Colonic mucosa (tissue), 4 donors: ENCODE data around the gene APAF1. TPM values are rescaled to one million over a fixed set of nuclear protein-coding genes. Genes with fewer than 3 reads are reported as not detected.
A peak's percentile ranks its signal among the peaks of the same experiment; 100 is the strongest.

Experiments
- DNase-seq: peaks from one replicate; pipeline ENCODE4 v3.0.0-alpha.2; 2020
- H3K27ac ChIP-seq: fragments of 200-600 bp; one replicate; pipeline ENCODE4 v1.8.0; 2021
- H3K27me3 ChIP-seq: fragments of 200-600 bp; one replicate; pipeline ENCODE4 v1.8.0; 2021
- H3K36me3 ChIP-seq: fragments of 200-600 bp; one replicate; pipeline ENCODE4 v1.8.0; 2021
- H3K4me1 ChIP-seq: fragments of 200-600 bp; one replicate; pipeline ENCODE4 v1.8.0; 2021; ENCODE audit warnings: mild to moderate bottlenecking
- H3K4me3 ChIP-seq: fragments of 200-600 bp; one replicate; pipeline ENCODE4 v1.8.0; 2021
- H3K9ac ChIP-seq, 2 donors: one replicate each; pipeline ENCODE4 v1.7.0; 2013; ENCODE audit warnings: control low read depth in 2 of 2, low read depth in 2 of 2, low read length in 2 of 2
- H3K9me3 ChIP-seq: fragments of 200-600 bp; one replicate; pipeline ENCODE4 v1.8.0; 2021
- intact Hi-C: fragments of 100-400 bp; cut with DNase I; formaldehyde crosslinking; loops from one replicate; pipeline ENCODE4 v1.14.1; 2022
- total RNA-seq, 2 donors: library from RNA; stranded (reverse); fragmentation: NEBNext Ultra II Directional in 1 of 2; extraction: Animal tissue kit (Norgen Biotek cat#: 25700) in 1 of 2; gene quantifications; one replicate each; pipeline ENCODE4 v1.2.1, GENCODE V29; 2021
- TF ChIP-seq, protein P1 (sequence below): fragments of 200-600 bp; IDR thresholded peaks from one replicate; pipeline ENCODE4 v1.8.0; 2022; ENCODE audit warnings: antibody characterized with exemption, mild to moderate bottlenecking
- donor health status: healthy.
- donor health status: DM: no; HTN: no; CAD: no.
- donor health status: DM: no; HTN: no; CAD: no.

APAF1 gene
- total RNA-seq, 2 donors from 2014 or later: 36.8 to 52.6 TPM

DNA sequence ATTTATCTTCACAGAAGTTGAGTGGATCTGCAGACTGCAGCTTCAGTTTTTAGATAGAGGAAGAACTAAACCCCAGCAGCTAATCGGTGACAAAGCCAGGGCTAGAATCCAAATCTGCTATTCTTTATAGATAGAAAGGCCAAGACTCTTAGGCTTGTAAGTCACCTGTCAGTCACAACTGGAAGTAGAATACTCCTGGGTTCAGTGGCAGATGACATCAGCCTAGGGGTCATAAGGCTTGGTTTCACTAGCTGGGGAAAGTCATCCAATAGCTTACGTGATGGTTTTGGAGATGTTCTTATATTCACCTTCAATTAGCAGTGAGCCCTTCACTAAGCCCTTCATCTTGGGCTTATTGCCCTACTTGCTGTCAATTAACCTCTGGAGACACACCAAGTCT is 93.4 kb downstream of the APAF1 start:
- TF ChIP-seq, protein P1, sequence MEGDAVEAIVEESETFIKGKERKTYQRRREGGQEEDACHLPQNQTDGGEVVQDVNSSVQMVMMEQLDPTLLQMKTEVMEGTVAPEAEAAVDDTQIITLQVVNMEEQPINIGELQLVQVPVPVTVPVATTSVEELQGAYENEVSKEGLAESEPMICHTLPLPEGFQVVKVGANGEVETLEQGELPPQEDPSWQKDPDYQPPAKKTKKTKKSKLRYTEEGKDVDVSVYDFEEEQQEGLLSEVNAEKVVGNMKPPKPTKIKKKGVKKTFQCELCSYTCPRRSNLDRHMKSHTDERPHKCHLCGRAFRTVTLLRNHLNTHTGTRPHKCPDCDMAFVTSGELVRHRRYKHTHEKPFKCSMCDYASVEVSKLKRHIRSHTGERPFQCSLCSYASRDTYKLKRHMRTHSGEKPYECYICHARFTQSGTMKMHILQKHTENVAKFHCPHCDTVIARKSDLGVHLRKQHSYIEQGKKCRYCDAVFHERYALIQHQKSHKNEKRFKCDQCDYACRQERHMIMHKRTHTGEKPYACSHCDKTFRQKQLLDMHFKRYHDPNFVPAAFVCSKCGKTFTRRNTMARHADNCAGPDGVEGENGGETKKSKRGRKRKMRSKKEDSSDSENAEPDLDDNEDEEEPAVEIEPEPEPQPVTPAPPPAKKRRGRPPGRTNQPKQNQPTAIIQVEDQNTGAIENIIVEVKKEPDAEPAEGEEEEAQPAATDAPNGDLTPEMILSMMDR: no peak
- H3K9ac ChIP-seq: no peak overlapping the region
- H3K9me3 ChIP-seq: no peaks in the 10 kb centered on the region
- no peaks in the 10 kb centered on the region for H3K27me3 ChIP-seq
- no peak overlapping the region for H3K27ac ChIP-seq
- DNase-seq: no peak
- H3K4me1 ChIP-seq: no peaks in the 10 kb centered on the region
- intact Hi-C loops: no loop called here
- no peaks in the 10 kb centered on the region for H3K36me3 ChIP-seq
- H3K4me3 ChIP-seq: no peak overlapping the region

DNA sequence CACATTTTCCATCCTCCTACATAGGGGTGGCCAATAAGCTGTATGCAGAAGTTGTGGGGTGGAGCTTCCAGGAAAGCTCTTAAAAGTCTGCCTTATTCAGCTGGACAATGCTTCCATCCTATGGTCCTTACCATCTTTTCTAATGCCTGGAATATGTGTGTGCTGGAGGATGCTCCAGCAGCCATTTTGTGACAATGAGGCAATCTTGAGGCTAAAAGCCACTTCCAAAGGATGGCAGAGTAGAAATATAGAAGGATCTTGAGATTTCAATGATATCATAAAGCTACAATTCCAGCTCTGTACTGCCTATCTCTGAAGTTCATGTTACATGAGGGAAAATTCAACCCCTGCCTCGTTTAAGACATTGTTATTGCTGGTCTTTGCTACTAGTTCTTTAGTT is 95.7 kb downstream of the APAF1 start:
- H3K36me3 ChIP-seq: no peaks in the 10 kb centered on the region
- no peak overlapping the region for H3K4me3 ChIP-seq
- intact Hi-C loops: no loop called here
- no peaks in the 10 kb centered on the region for H3K9me3 ChIP-seq
- no peak overlapping the region for H3K9ac ChIP-seq
- TF ChIP-seq, protein P1: no peak
- DNase-seq: no peak
- peaks cover 5% of the 10 kb centered on the region for H3K27me3 ChIP-seq
- no peaks in the 10 kb centered on the region for H3K4me1 ChIP-seq
- no peak overlapping the region for H3K27ac ChIP-seq

DNA sequence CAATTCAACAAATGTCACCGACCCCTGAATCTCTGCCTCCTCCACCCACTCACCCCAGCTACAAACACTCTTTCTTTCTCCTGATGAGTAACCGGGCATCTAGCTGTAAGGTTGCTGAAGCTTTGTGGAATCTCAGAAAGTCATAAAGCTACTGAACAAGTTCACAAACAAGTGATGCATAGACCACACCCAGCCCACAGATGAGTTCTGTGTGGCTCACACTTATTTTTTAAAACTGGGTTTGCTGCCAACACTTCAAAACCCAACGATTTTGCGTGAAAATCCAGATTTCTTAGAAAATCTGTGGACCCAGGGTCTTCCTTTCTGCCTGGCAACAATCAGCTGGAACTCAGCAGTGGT is 96.1 kb downstream of the APAF1 start:
- no peak for DNase-seq
- intact Hi-C loops: no loop called here
- no peaks in the 10 kb centered on the region for H3K4me1 ChIP-seq
- no peak overlapping the region for H3K9ac ChIP-seq
- no peaks in the 10 kb centered on the region for H3K36me3 ChIP-seq
- no peak overlapping the region for H3K4me3 ChIP-seq
- TF ChIP-seq, protein P1: no peak
- no peaks in the 10 kb centered on the region for H3K9me3 ChIP-seq
- H3K27ac ChIP-seq: no peak overlapping the region
- H3K27me3 ChIP-seq: peaks cover 9% of the 10 kb centered on the region

DNA sequence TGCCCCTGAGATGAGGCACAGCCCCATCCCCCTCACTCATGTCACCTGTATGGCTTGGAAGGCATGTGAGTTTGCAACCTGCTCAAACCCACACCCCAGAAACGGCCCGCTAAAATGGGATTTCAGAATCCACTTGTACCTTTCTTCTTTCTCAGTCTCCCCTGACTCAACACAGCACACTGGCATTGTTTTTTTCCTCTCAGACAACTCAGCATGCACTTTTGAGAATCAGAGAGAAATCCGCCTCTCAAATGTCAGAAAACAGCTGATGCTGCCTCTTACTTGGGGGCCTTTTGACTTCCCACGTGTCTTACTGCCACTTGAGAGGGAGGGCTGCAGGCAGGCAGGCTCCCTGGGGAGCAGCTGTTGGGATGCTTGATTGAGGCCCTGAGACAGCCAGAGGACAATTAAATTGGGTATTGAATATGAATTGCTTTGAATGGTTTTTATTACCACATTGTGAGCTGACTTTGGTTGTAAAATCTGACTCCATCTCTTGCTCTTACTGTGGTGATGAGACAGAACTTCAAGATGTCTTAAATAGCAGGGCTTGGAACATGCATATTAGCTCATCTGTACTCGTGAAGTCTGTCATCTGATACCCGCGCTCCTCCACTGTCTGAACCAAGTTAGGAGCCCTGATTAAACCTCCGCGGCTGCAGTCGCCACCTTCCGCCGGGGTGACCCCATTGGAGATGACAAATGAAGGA is 96.6 kb downstream of the APAF1 start:
- Histone ChIP-seq H3K36me3 (no peaks in the 10 kb centered on the region), H3K9ac (no peak overlapping the region), H3K4me3 (no peak overlapping the region), H3K27me3 (peaks cover 12% of the 10 kb centered on the region), H3K4me1 (no peaks in the 10 kb centered on the region), H3K27ac (no peak overlapping the region), H3K9me3 (no peaks in the 10 kb centered on the region)
- DNase-seq: no peak
- TF ChIP-seq, protein P1: no peak
- intact Hi-C loops: no loop called here

DNA sequence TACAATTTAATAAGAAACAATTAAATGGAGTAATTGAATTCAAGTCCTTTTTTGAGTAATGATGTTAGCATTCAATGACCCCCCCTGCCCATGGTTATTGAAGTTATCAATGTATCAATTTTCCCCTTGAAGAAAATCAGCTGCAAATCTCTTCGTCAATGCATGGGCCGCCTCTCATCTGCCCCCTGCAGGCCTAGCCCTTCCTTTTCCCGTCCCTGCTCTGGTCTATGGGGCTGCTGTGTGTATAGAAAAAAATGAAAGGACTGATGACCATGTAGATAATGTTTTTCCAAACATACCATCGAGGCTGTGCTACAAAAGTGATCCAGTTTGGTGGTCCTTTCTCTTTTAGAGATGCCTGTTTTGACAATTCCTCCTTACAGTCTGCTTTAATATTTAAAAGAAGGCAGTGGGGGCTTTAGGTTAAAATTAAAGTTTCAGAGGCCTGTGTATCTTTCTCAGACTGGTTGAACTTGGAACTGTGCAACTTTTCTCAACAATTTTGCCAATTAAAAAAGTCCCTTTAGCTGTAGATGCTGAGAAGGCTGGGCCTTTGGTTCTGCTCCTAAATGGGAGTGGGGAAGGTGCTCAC is 98.4 kb downstream of the APAF1 start:
- Histone ChIP-seq H3K4me1 (no peaks in the 10 kb centered on the region), H3K36me3 (no peaks in the 10 kb centered on the region), H3K4me3 (no peak overlapping the region), H3K9ac (no peak overlapping the region), H3K9me3 (no peaks in the 10 kb centered on the region), H3K27me3 (peaks cover 12% of the 10 kb centered on the region), H3K27ac (no peak overlapping the region)
- TF ChIP-seq, protein P1: peak; percentile 29
- DNase-seq: no peak
- intact Hi-C loops: no loop called here
